HG03457 (cell line): Measurements from ENCODE around the gene SPEM3.

Source experiments
- ATAC-seq: cut with Tn5 transposase; IDR thresholded peaks from one replicate; pipeline ENCODE4 v1.9.1; 2021; ENCODE audit warnings: moderate number of reproducible peaks; ENCODE audit not compliant: unreplicated experiment

SPEM3 gene

DNA sequence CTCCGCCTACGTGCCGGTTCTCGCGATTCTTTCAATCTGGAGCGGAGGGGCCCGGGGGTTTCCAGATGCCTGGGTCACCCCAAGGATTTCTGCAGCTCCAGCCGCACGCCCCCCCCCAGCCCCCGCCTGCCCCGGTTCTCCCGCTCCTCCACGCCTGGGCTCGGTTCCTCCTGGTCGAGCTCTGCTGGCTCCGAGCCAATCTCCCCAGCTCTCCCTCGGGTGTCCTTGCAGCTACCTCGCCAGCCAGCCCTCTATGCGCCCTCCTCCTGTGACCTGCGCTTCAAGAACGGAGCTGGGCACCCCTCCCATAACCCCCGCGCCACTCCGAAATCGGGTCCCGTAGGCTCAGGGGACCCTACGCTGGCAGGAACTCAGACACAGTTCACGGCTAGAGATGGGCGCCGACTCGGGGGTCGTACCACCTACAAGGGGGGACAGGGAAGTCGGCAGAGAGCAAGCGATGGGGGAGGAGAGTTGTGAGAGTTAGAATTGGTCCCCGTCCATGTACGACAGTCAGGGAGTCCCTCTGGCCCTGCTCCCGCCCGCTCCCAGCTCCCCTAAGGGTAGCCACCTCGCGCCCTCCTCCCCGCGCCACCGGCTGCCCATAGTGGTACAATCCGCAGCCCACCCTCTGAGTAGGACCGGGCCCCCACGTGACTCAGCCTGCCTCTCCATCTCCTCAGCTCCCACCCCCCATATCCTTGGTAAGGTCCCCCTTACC is 11.6 kb downstream of the SPEM3 start:
- ATAC-seq = no peak

- no peak for ATAC-seq
Observed at GRCh38 chr17:7440834-7441195, 12.2 kb downstream of the SPEM3 start.

GRCh38 chr17:7441266-7441665 is 12.6 kb downstream of the SPEM3 start:
- ATAC-seq = no peak

- ATAC-seq = no peak
Observed at GRCh38 chr17:7442142-7442541, 13.5 kb downstream of the SPEM3 start.

GRCh38 chr17:7443499-7444485 is 15.1 kb downstream of the SPEM3 start:
- ATAC-seq = no peak

DNA sequence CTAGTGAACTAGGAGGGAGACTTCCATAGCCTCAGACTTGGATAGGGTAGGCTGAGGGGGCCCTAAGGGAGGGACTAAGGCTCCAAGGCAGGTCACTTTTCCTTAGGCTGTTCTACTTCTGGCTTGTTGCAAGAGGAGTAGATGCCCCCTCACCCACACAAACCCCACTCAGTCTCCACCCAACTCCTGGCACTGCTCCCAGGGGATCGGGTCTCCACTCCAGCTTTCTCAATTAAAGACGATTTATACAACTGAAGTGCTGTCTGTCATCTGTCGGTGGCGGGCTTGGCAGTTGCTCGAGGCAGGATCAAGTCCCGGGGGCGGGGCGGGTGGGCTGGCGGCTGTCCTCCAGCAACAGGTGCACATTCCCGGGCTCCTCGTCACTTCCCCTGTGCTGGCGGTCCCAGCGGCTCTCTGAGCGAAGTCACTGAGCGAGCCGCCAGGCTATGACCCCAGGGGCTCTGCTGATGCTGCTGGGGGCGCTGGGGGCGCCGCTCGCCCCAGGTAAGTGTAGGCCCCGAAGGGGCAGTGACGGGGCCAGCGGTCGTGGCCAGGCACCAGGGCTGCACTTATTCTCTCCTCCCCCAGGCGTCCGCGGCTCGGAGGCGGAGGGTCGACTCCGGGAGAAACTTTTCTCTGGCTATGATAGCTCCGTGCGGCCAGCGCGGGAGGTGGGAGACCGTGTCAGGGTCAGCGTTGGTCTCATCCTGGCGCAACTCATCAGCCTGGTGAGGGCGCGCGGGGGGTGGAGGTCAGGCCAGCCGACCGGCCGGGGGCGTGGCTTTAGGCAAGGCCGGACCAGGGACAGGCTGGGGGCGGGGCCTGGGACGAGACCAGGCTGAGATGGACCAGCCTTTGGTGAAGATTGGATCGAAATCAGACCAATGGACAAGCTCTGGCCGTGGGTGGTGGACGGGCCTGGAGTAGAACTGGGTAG is 16.3 kb downstream of the SPEM3 start, which contains the start of gene CHRNB1:
CHRNB1 (plus strand) TSS at position 380 of the 937 bp plus-strand sequence; CDS start at position 447, 67 bp downstream.
- ATAC-seq = no peak

- no peak for ATAC-seq
Observed at GRCh38 chr17:7445619-7445968, 16.9 kb downstream of the SPEM3 start.

DNA sequence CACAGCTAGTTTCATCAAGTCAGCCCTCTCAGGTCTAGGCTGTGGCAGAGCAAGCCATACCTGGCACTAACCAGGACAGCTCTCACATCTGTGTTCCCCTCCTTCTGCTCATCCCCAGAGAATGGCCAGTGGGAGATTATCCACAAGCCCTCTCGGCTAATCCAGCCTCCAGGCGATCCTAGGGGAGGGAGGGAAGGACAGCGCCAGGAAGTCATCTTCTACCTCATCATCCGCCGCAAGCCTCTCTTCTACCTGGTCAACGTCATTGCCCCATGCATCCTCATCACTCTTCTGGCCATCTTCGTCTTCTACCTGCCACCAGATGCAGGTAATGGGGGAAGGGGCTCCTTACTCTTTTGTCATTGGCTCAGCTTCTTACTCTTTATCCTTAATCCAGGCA is 19.8 kb downstream of the SPEM3 start:
- ATAC-seq = no peak

DNA sequence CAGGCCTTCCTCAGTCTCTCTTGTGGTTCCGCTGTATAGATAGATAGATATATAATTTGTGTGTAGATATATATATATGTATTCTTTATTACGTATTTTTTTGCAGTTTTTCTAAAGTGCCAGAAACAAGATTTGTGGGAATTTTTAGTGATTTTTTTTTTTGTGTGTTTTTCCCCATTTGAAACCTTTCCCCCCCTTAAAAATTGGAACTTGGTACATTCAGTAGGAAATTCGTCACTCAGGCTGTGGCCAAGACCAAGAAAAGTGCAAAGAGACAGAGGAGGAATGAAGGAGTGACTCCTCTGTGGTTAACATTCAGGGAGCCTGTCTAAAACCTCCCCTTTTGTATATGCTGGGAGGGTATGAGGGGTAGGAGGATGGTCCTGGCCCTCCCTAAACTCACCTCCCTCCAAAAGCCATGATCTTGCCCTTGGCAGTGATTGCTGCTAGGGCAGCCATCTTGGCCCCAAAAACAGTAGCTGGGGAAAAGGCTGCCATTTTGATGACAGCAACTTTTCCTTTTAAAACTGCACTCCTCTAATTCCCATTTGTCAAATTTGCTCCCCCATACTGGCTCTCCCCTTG is 31.4 kb downstream of the SPEM3 start:
- no peak for ATAC-seq

DNA sequence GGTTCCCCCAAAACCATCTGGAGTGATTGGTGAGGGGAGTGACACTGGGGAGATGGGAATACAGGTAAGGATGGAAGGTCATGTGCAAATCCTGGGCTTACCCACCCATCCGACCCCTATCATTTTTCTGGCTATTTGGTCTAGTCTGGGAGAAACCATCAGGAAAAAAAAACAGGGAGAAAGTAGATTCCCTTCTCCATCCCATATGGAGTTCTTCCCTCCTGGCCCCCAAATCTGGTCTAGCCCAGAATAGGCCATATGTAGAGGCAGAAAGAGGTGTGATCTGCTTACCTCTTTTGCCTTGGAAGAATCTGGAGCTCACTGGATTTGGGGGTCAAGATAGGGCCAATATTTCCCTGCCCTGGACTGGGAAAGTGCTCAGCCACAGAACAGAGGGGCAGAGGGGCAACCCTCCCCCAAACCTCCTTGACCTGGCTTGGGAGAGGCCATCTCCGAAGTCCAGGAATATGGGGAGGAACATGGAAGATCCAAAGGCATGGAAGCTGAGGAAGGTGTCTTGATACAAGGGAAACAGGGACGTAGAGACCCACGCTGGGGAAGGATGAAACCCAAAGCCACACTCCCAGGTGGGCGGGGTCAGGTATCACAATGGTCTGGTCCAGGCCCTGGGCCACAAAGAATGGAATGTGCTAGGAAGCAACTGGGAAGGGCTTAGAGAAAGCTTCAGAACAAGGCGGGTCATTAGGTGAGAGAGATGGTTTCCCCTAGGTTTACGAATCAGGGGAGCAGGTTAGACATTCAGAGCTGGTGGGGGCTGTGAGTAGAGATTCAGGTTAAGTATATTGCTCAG is 32.4 kb downstream of the SPEM3 start:
- ATAC-seq = no peak

DNA sequence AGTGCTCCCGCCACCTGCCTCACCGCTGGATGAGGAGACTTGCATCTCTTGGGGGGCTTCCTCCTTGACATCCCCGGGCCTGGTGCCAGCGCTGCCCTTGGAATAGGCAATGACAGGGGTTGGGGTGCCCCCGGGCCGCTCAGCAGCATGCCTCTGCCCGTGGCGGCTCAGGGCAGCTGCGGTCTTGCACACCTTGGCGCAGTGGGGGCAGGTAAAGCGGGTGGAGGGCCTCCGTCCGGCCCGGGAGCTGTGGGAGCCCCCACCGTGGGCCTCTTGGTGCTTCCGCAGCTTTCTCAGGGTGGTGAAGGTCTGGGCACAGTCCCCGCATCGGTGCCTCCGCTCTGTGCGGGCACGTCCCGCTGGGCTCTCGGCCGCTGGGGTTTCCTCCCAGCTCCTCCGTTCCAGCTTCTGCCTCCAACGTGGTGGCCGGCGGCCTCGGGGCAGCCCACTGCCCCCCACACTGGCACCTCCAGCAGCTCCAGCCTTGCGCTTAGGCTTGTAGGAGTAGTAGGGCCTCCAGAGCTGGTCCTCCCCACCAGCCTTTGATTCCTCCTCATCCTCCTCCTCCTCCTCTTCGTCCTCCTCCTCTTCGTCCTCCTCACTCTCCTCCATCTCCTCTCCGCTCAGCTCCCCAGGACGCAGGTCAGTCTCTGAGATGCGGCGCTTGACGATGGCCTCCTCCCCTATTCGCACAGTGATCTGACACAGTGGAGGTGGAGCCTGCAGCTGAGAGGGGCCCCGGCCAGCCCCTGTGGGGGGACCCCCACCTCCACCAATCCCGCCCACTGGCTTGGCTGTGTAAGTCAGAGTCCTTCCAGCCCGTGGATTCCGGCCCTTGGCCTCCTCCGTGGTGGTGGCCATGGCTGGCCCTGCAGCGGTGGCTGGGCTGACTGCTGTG is 34.1 kb downstream of the SPEM3 start:
- no peak for ATAC-seq

DNA sequence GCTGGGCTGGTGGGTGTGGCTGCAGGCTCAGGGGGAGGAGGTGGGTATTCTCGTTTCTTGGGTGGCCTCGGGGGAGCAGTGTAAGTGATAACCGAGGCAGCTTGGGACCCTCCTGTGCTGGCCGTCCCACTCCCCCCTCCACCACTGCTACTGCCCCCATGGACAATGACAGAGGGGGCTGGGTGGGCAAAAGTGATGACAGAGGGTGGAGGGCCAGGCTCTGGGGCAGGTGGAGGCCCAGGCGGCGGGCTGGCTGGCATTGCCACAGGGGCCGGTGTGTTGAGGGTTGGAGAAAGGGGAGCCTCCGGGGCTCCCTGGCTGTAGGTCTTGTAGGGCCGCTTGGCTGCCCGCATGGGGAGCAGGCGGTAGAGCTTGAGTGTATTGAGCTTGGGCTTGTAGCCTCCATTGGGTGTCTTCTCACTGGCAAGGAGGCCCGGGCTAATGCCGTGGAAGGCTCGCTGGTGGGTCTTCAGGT is 34.8 kb downstream of the SPEM3 start:
- ATAC-seq = no peak

DNA sequence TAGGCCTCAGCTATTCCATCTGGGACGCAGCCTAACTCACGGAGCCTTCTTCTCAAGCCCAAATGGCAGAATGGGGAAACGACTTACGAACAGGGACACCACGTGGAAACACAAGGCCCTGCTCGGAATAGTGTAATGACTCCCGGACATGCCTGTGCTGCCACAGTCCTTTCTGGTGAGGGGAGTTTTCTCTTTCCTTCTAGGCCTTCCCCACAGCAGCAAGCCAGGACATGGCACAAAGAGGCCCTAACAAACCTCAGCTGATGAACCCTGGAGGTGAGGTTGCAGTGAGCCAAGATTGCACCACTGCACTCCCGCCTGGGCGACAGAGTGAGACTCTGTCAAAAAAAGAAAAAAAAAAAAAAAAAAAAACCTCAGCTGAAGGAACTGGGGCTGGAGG is 35.4 kb downstream of the SPEM3 start:
- ATAC-seq = no peak

DNA sequence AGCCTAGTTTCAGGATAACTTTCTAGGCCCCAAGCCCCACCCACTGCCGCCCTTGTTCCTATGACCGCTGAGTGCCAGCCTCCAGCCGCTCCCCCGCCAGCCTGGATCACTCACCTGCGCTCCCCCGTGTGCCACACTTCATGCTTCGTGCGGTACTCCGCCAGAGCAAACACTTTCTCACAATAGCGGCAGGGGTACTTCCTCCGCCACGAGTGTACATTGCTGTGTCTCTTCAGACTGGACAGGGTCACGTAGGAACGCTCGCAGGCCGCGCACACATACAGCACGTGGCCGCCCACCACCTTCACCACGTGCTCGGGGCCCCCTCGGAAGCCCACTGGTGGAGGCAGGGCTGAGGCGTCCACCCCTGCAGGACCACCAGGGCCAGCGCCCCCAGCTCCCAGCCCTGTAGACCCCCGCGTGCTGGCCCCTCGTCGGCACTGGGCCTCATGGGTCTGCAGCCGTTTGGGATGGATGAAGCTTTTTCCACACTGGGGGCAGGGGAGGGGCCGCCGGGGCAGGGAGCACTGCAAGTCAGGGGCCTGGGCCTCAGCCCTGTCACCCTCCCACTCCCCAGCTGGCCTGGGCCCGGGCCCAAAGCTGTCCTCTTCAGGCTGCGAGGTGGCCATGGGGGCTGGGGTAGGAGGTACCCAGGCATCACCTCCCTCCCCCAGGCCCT is 37.1 kb downstream of the SPEM3 start:
- ATAC-seq = no peak

DNA sequence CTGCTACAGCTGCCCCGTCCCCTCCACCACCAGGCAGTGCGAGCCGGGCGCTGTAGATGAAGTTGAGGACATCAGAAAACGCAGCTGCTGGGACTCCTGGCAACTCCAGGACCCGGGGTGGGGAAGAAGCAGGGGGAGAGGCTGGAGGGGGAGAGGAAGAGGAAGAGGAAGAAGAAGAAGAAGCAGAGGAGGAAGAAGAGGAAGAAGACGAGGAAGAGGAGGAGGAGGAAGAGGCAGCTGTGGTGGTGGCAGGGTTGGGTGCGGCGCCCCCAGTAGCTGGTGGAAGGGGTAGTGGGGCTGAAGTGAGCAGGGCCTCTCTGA is 37.6 kb downstream of the SPEM3 start:
- no peak for ATAC-seq

- no peak for ATAC-seq
Observed at GRCh38 chr17:7466639-7467341, 38.1 kb downstream of the SPEM3 start.

DNA sequence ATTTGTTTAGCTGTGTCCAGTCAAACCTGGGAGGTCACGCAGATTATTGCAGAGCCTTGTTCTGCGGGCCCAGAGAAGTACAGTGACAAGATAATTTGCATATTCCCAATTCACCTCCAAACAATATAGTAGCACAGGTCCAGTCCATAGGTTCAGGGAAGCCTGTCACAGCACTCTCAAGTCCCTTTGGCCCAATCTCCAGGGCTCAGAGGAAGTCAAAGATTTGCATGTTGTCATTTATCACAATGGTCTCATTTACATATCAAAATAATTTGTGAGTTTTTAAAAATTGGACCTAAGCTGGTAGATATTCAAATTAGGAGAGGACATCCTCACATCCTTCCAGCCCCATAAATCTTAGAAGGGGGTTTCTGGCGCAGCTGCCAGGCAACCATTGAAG is 38.8 kb downstream of the SPEM3 start:
- no peak for ATAC-seq

- no peak for ATAC-seq
Observed at GRCh38 chr17:7468290-7468689, 39.6 kb downstream of the SPEM3 start.
